ENCODE data around the gene TARM1. TPM values are rescaled to one million over a fixed set of nuclear protein-coding genes. Genes with fewer than 3 reads are reported as not detected.
"Not testable (repeated sequence)": the region's sequence is repeated elsewhere in the genome, so short reads cannot be mapped to it uniquely, and the experiment has no call there.

TARM1 gene
- polyA plus RNA-seq, 1 donor = not detected

DNA sequence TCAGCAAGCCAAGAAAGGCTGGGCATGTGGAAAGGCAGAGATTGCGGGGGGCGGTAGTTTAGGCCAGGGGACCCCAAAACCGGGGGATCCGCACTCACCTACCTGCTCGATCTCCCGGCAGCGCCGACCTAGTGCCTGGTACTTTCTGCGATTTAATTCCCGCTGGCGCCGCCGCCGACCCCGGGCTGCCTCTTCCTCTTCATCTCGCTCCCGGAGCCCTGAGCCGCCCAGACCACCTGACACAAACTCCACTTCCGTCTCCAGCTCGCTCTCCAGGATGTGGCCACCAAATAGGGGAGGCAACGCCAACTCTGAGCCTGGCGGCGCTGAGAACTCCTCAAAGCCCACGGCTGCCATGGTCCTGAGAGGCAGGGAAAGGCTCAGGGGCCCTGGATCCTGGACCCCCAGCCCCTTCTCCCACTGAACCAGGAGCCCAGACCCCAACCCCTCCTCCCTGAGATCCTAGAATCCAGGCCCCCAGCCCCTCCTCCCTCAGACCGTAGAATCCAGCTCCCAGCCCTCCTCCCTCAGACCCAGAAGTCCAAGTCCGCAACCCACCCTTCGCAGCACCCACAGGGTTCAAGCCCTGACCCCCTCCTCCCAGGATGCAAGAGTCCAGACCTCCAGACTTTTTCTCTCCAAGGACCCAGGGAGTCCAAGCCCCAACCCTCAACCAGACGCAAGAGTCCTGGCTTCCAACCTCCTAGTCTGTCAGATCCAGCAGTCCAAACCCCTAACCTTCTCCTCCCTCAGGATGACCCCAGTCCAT lies 33.4 kb upstream of the TARM1 start:
- H3K4me3 ChIP-seq (ENCODE audit: low read length) = peak overlapping the region; percentile 66
- no CpG with 5 or more reads among the region's 28 CpGs for WGBS (ENCODE audit: insufficient coverage, low lambda C conversion rate)
- H3K27ac ChIP-seq (ENCODE audit: low read length) = no peak overlapping the region

DNA sequence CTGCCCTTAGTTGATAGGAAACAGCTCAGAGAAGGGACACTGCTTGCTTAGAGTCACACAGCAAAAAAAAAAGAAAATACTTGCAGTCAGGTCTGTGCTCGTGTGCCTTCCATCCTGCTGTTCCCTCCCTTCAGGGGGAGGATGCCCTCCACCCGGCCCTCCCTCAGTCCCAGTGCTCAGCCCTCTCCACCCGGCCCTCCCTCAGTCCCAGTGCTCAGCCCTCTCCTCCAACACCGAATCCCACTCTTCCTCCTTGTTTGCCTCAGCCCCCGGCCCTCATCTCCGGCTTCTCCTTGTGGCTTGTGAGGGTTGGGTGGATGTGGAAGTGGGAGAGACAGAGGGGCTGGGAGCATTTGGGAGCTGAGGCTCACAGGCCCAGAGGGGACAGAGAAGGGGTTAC lies 28.5 kb upstream of the TARM1 start:
- Histone ChIP-seq H3K4me1 (ENCODE audit: control insufficient read depth, insufficient read depth, low read length) (no peaks in the 10 kb centered on the region), H3K27me3 (ENCODE audit: control insufficient read depth, insufficient read depth, low read length) (no peaks in the 10 kb centered on the region), H3K36me3 (ENCODE audit: control insufficient read depth, insufficient read depth, low read length) (peaks cover 48% of the 10 kb centered on the region), H3K27ac (ENCODE audit: low read length) (no peak overlapping the region), H3K9me3 (ENCODE audit: control insufficient read depth, low read depth, low read length) (no peaks in the 10 kb centered on the region), H3K4me3 (ENCODE audit: low read length) (no peak overlapping the region)
- no peak for DNase-seq
- WGBS (ENCODE audit: insufficient coverage, low lambda C conversion rate) = no CpG with 5 or more reads among the region's 6 CpGs

More for the DNA sequence above, 33.4 kb upstream of the TARM1 start:
- H3K27me3 ChIP-seq (ENCODE audit: control insufficient read depth, insufficient read depth, low read length) = no peaks in the 10 kb centered on the region
- H3K9me3 ChIP-seq (ENCODE audit: control insufficient read depth, low read depth, low read length) = no peaks in the 10 kb centered on the region
- peak in 1 of 2 donors; percentile 27 for DNase-seq
- peaks cover 6% of the 10 kb centered on the region for H3K4me1 ChIP-seq (ENCODE audit: control insufficient read depth, insufficient read depth, low read length)
- peaks cover 22% of the 10 kb centered on the region for H3K36me3 ChIP-seq (ENCODE audit: control insufficient read depth, insufficient read depth, low read length)

DNA sequence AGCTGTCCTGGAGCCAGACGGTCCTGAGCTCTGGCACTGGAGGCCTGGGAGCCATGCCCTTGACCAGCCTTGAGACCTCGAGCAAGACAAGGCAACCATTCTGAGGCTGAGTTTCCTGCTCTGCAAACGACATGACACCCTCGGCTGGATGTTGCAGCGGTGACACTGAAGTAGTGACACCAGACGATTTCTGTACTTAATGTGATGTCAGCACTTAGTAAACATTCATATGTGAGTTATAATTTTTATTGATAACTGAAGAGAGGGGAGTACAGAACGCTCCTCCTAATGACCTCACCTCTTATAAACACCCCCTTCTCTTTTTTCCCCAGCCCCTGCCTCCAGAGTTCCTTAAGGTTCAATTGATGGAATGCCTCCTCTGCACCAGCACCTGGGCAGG lies 27.3 kb upstream of the TARM1 start:
- no peak overlapping the region for H3K27ac ChIP-seq (ENCODE audit: low read length)
- DNase-seq = no peak
- H3K4me3 ChIP-seq (ENCODE audit: low read length) = no peak overlapping the region
- no peaks in the 10 kb centered on the region for H3K27me3 ChIP-seq (ENCODE audit: control insufficient read depth, insufficient read depth, low read length)
- no peaks in the 10 kb centered on the region for H3K9me3 ChIP-seq (ENCODE audit: control insufficient read depth, low read depth, low read length)
- 60% methylated on average over 1 of the region's 7 CpGs for WGBS (ENCODE audit: insufficient coverage, low lambda C conversion rate)
- H3K36me3 ChIP-seq (ENCODE audit: control insufficient read depth, insufficient read depth, low read length) = peaks cover 48% of the 10 kb centered on the region
- H3K4me1 ChIP-seq (ENCODE audit: control insufficient read depth, insufficient read depth, low read length) = no peaks in the 10 kb centered on the region

DNA sequence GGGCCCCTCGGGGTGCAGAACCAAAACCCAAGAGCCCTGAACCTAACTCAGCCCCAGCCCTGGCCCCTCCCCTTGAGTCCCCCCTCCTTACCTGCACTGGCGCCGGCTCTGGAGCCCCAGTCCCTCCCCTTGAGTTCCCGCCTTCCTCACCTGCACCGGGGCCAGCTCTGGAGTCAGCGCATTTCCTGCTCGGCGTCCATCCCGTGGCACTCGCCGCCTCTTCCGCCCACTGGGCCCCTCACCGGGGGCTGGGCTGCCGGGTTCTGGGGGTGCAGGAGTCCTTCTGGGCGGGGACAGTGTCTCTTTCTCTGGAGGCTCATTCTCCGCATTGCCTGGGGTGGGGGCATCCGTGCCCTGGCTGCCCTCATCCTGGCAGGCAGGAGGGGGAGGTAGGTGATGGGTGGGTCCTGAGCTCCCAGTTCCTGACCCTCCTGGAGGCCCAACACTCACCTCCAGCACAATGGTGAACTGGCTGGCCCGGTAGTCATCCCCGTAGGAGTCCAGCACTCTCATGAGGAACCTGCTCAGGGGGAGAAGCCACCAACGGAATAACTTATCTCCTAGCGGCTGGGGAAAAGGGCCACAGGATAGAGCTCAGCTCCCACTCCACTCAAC lies 26.8 kb upstream of the TARM1 start:
- DNase-seq = no peak
- Histone ChIP-seq H3K9me3 (ENCODE audit: control insufficient read depth, low read depth, low read length) (no peaks in the 10 kb centered on the region), H3K36me3 (ENCODE audit: control insufficient read depth, insufficient read depth, low read length) (peaks cover 48% of the 10 kb centered on the region), H3K4me1 (ENCODE audit: control insufficient read depth, insufficient read depth, low read length) (no peaks in the 10 kb centered on the region), H3K27ac (ENCODE audit: low read length) (no peak overlapping the region), H3K27me3 (ENCODE audit: control insufficient read depth, insufficient read depth, low read length) (no peaks in the 10 kb centered on the region), H3K4me3 (ENCODE audit: low read length) (no peak overlapping the region)
- WGBS (ENCODE audit: insufficient coverage, low lambda C conversion rate) = no CpG with 5 or more reads among the region's 21 CpGs

DNA sequence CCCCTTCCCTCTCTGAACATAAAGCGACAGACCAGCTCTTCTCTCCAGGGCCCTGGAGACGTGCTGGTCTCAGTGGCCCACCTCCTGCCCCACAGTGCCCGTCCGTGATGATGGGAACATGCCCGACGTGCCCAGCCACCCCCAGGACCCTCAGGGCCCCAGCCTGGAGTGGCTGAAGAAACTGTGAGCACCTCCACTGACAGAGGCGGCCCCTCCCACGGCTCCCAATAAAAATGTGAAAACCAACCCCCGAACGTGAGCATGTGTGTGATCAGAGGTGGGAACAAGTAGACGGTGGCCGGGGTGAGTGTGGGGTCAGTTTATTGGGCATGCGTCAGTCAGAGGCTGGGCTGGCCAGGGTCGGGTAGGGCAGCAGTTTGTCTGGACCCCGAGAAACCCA lies 25.6 kb upstream of the TARM1 start:
- no peaks in the 10 kb centered on the region for H3K27me3 ChIP-seq (ENCODE audit: control insufficient read depth, insufficient read depth, low read length)
- H3K4me1 ChIP-seq (ENCODE audit: control insufficient read depth, insufficient read depth, low read length) = no peaks in the 10 kb centered on the region
- H3K27ac ChIP-seq (ENCODE audit: low read length) = no peak overlapping the region
- no CpG with 5 or more reads among the region's 15 CpGs for WGBS (ENCODE audit: insufficient coverage, low lambda C conversion rate)
- no peak for DNase-seq
- H3K4me3 ChIP-seq (ENCODE audit: low read length) = no peak overlapping the region
- peaks cover 46% of the 10 kb centered on the region for H3K36me3 ChIP-seq (ENCODE audit: control insufficient read depth, insufficient read depth, low read length)
- no peaks in the 10 kb centered on the region for H3K9me3 ChIP-seq (ENCODE audit: control insufficient read depth, low read depth, low read length)

DNA sequence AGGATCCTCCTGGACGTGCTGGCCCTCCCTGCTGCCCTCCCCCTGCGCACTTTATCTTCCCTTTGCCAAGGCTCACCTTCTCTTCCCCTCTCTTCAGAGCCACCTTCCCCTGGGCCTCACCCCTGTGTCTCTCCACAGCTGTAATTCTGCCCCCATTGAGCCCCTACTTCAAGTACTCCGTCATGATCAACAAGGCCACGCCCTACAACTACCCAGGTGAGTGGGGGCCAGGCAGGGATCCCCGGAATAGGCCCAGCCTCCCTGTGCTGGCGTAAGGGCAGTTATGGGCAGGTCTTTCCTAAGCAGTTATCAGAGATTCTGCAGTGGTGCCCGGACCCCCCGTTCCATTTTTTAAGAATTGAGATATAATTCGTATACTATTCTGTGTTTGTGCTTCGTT lies 24.6 kb upstream of the TARM1 start:
- WGBS (ENCODE audit: insufficient coverage, low lambda C conversion rate) = 100% methylated on average over 2 of the region's 10 CpGs
- DNase-seq = no peak
- Histone ChIP-seq H3K4me3 (ENCODE audit: low read length) (no peak overlapping the region), H3K27me3 (ENCODE audit: control insufficient read depth, insufficient read depth, low read length) (no peaks in the 10 kb centered on the region), H3K9me3 (ENCODE audit: control insufficient read depth, low read depth, low read length) (no peaks in the 10 kb centered on the region), H3K27ac (ENCODE audit: low read length) (no peak overlapping the region), H3K4me1 (ENCODE audit: control insufficient read depth, insufficient read depth, low read length) (no peaks in the 10 kb centered on the region), H3K36me3 (ENCODE audit: control insufficient read depth, insufficient read depth, low read length) (peaks cover 44% of the 10 kb centered on the region)

DNA sequence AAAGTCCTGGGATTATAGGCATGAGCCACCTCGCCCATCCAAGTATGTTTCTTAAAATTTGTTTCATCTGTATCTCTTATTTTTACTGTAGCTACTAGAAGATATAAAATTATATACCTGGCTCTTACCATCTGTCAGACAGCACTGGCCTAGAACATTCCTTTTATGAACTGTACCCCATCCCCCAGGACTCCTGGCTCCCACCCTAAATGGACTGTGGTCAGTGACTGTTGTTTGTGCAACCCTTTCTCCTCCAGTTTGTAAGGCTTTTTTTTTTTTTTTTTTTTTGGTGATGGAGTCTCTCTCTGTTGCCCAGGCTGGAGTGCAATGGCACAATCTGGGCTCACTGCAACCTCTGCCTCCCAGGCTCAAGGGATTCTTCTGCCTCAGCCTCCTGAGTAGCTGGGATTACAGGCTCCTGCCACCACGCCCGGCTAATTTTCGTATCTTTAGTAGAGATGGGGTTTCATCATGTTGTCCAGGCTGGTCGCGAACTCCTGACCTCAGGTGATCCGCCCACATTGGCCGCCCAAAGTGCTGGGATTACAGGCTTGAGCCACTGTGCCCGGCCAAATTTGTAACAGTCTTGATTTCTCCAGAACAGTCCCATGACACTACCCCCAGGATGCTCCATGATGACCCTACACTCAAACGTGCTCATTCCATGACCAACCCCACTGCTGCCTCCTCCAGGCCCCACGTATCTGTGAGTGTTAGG lies 24.0 kb upstream of the TARM1 start:
- H3K36me3 ChIP-seq (ENCODE audit: control insufficient read depth, insufficient read depth, low read length) = peaks cover 38% of the 10 kb centered on the region
- 100% methylated on average over 1 of the region's 11 CpGs for WGBS (ENCODE audit: insufficient coverage, low lambda C conversion rate)
- no peak overlapping the region for H3K27ac ChIP-seq (ENCODE audit: low read length)
- no peaks in the 10 kb centered on the region for H3K9me3 ChIP-seq (ENCODE audit: control insufficient read depth, low read depth, low read length)
- no peak for DNase-seq
- H3K4me3 ChIP-seq (ENCODE audit: low read length) = no peak overlapping the region
- H3K27me3 ChIP-seq (ENCODE audit: control insufficient read depth, insufficient read depth, low read length) = no peaks in the 10 kb centered on the region
- H3K4me1 ChIP-seq (ENCODE audit: control insufficient read depth, insufficient read depth, low read length) = no peaks in the 10 kb centered on the region

DNA sequence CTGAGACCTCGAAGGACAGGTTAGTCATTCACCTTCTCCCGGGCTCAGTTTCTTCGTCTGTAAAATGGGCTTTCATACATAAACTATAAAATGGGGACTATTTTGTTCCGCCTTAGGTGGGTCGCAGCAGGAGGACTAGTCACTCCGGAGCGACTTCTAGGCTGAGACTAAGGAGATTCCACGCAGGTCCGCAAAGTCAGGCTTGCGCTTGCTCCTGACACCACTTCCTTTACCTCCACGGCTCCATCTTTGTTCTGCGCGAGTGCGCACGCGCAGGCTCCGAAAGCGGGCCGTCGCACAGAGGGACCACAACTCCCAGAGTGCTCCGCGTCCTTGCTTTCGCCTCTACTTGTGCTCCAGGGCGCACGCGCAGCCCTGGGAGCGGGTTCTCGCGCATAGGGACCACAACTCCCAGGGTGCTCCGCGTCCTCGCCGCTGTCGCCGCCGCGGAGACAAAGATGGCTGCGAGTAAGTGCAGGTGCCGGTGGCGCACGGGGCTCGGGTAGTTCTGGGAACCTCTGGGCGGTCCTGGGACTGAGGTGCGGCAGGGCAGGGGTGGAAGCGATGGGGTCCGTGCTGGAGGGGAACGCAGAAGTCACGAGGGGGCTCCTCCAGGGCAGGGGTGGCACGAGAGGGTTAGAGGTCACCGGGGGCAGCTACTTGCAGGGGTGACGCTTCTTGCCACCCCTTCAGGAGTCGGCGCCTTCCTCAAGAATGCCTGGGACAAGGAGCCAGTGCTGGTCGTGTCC lies 21.4 kb upstream of the TARM1 start, which contains the start of gene NDUFA3:
NDUFA3 (plus strand) TSS at position 435 of the 749 bp plus-strand sequence; CDS start at position 459, 24 bp downstream.
- Histone ChIP-seq H3K27ac (ENCODE audit: low read length) (no peak within 1 kb of the TSS), H3K4me1 (ENCODE audit: control insufficient read depth, insufficient read depth, low read length) (no peaks in the 10 kb centered on the region), H3K36me3 (ENCODE audit: control insufficient read depth, insufficient read depth, low read length) (peaks cover 18% of the 10 kb centered on the region), H3K9me3 (ENCODE audit: control insufficient read depth, low read depth, low read length) (no peaks in the 10 kb centered on the region), H3K4me3 (ENCODE audit: low read length) (peak within 1 kb of the TSS; percentile 94), H3K27me3 (ENCODE audit: control insufficient read depth, insufficient read depth, low read length) (no peaks in the 10 kb centered on the region)
- peak; percentile 99 to 100 for DNase-seq
- WGBS (ENCODE audit: insufficient coverage, low lambda C conversion rate) = 0% methylated on average over 1 of the region's 54 CpGs

DNA sequence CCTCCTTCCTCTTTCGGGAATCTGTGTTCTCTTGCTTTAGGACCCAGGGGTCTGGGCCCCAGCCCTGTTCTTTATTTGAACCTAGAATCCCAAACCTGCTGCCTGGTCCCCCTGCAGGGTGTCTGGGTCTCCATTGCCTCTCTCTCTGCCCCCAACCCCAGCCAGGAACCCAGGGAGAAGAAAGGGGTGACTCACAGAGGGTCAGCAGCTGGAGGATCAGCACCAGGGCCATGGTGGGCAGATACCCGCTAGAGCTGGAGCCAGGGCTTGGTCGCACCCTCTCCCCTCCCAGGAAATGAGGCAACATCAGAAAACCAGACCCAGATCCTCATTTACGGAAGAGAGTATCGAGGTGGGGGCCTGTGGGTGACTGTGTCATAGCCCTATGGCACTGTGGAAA lies 19.4 kb upstream of the TARM1 start, which contains the start of gene OSCAR:
OSCAR (minus strand) TSS at position 243 of the 400 bp plus-strand sequence; CDS start at position 232, 11 bp downstream.
- WGBS (ENCODE audit: insufficient coverage, low lambda C conversion rate) = no CpG with 5 or more reads among the region's 5 CpGs
- Histone ChIP-seq H3K27ac (ENCODE audit: low read length) (no peak within 1 kb of the TSS), H3K4me3 (ENCODE audit: low read length) (no peak within 1 kb of the TSS), H3K27me3 (ENCODE audit: control insufficient read depth, insufficient read depth, low read length) (peaks cover 18% of the 10 kb centered on the region), H3K4me1 (ENCODE audit: control insufficient read depth, insufficient read depth, low read length) (no peaks in the 10 kb centered on the region), H3K36me3 (ENCODE audit: control insufficient read depth, insufficient read depth, low read length) (peaks cover 2% of the 10 kb centered on the region), H3K9me3 (ENCODE audit: control insufficient read depth, low read depth, low read length) (no peaks in the 10 kb centered on the region)
- no peak for DNase-seq

DNA sequence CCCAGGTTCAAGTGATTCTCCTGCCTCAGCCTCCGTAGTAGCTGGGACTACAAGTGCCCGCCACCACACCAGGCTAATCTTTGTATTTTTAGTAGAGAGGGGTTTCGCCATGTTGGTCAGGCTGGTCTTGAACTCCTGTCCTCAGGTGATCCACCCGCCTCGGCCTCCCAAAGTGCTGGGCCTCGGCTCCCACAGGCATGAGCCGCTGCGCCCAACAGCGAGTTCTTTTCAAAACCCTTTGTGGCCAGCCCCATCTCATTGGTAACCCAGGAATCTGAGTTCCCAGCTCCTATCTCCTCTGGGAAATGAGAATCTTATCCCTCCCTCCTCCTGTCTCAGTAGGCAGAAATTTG lies 18.7 kb upstream of the TARM1 start:
- H3K27ac ChIP-seq (ENCODE audit: low read length); H3K9me3 ChIP-seq (ENCODE audit: control insufficient read depth, low read depth, low read length): not testable (repeated sequence)

More for the DNA sequence above, 18.7 kb upstream of the TARM1 start:
- not testable (repeated sequence) for H3K4me3 ChIP-seq (ENCODE audit: low read length); H3K36me3 ChIP-seq (ENCODE audit: control insufficient read depth, insufficient read depth, low read length); H3K4me1 ChIP-seq (ENCODE audit: control insufficient read depth, insufficient read depth, low read length); DNase-seq
- WGBS (ENCODE audit: insufficient coverage, low lambda C conversion rate) = no CpG with 5 or more reads among the region's 9 CpGs
- peaks cover 25% of the 10 kb centered on the region for H3K27me3 ChIP-seq (ENCODE audit: control insufficient read depth, insufficient read depth, low read length)

Measured in large intestine (tissue), 3 donors.